ENCODE data around the gene KIRREL2.

- TF ChIP-seq CTCF (IDR thresholded peaks at IDR 0.05; ENCODE audit: low read depth, low read length) (no peak), EZH2phosphoT487 (IDR thresholded peaks at IDR 0.05; ENCODE audit: low read depth) (no peak)
Measured at GRCh38 chr19:35913589-35913988, 56.9 kb downstream of the KIRREL2 start.
